ENCODE measurements around the gene CACNA2D3.

- TF ChIP-seq EZH2 (IDR thresholded peaks at IDR 0.05; ENCODE audit: low read depth) (no peak), CTCF (conservative IDR thresholded peaks at IDR 0.05) (no peak)
Observed at GRCh38 chr3:54670201-54671000, 548.0 kb downstream of the CACNA2D3 start.

All from PC-9 (cell line).